SH-SY5Y (cell line): ENCODE data around the gene GALR3.

Experiments used
- GATA2 ChIP-seq: IDR thresholded peaks from 2 replicates; pipeline ENCODE4 v1.6.1; 2011; ENCODE audit warnings: mild to moderate bottlenecking, low read depth, low read length
- GATA3 ChIP-seq: IDR thresholded peaks from 2 replicates; pipeline ENCODE4 v1.6.1; 2011; ENCODE audit warnings: low read depth, mild to moderate bottlenecking, low read length, moderate library complexity

DNA sequence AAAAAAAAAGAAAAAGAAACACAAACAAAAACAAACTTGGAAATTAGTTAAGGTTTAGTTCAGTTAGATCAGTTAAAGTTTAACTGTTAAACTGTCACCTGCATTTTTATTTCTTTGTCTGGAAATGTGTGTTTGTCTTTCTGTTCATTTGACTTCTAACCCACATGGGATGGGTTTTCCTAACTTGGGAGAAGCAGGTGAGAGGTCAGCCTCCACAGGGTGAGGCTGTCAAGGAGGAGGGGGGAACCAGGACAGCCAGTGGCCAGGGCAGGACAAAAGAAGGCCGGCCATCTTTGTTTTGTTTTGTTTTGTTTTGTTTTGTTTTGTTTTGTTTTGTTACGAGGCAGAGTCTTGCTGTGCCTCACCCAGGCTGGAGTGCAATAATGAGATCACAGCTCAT is 28.8 kb upstream of the GALR3 start:
- TF ChIP-seq GATA2 (no peak), GATA3 (no peak)
